CD14-positive monocyte (primary cell): ENCODE results near the gene IFNA17. TPM values are rescaled to one million over a fixed set of nuclear protein-coding genes. Genes with fewer than 3 reads are reported as not detected.
"Not testable (repeated sequence)": the region's sequence is repeated elsewhere in the genome, so short reads cannot be mapped to it uniquely, and the experiment has no call there.

ENCODE experiments used
- DNase-seq, 3 donors: peaks; one replicate each; pipeline ENCODE4 v3.0.0-alpha.2; 2011 to 2022
- H2AFZ ChIP-seq: 2 replicates; pipeline ENCODE4 v1.6.0; 2012; ENCODE audit warnings: mild to moderate bottlenecking, low read depth, low read length, inconsistent platforms; ENCODE audit not compliant: insufficient read depth, poor library complexity, severe bottlenecking
- H3K27ac ChIP-seq, 2 donors: 1 replicate in 1 of 2; 2 replicates in 1 of 2; pipeline ENCODE4 v1.5.1; 2012 to 2013; ENCODE audit warnings: low read length in 2 of 2, control low read depth in 1 of 2, inconsistent platforms in 1 of 2, low read depth in 1 of 2, mild to moderate bottlenecking in 1 of 2
- H3K27me3 ChIP-seq, 2 donors: one replicate each; pipeline versions ENCODE4 v1.6.0 to v1.6.1; 2011 to 2013; ENCODE audit warnings: low read length in 2 of 2; ENCODE audit not compliant: control insufficient read depth in 2 of 2, insufficient read depth in 2 of 2
- H3K36me3 ChIP-seq, 2 donors: replicated peaks in 1 of 2; 1 replicate in 1 of 2; 2 replicates in 1 of 2; pipeline versions ENCODE4 v1.5.1 to v1.6.1; 2012 to 2013; ENCODE audit warnings: low read length in 2 of 2, control low read depth in 1 of 2, inconsistent platforms in 1 of 2, mild to moderate bottlenecking in 1 of 2; ENCODE audit not compliant: insufficient read depth in 2 of 2, control insufficient read depth in 1 of 2
- H3K4me1 ChIP-seq, 2 donors: 1 replicate in 1 of 2; 2 replicates in 1 of 2; pipeline versions ENCODE4 v1.5.1 to v1.6.1; 2012 to 2013; ENCODE audit warnings: low read length in 2 of 2, control low read depth in 1 of 2, inconsistent platforms in 1 of 2, mild to moderate bottlenecking in 1 of 2, moderate library complexity in 1 of 2; ENCODE audit not compliant: insufficient read depth in 2 of 2, control insufficient read depth in 1 of 2
- H3K4me2 ChIP-seq: replicated peaks from 2 replicates; pipeline ENCODE3; 2012; ENCODE audit warnings: low read length, moderate library complexity, mild to moderate bottlenecking; ENCODE audit not compliant: poor library complexity, severe bottlenecking; ENCODE audit errors: extremely low read depth
- H3K4me3 ChIP-seq, 3 experiments: fragments of 200-600 bp in 1 of 3; sonication (generic) in 1 of 3; replicated peaks in 1 of 3; 1 replicate in 2 of 3; 2 replicates in 1 of 3; pipeline ENCODE4 v1.5.1; 2011 to 2013; ENCODE audit warnings: low read length in 3 of 3, mild to moderate bottlenecking in 3 of 3, control low read depth in 2 of 3, low read depth in 2 of 3, inconsistent platforms in 1 of 3, moderate library complexity in 1 of 3
- H3K79me2 ChIP-seq: 2 replicates; pipeline ENCODE4 v1.6.0; 2012; ENCODE audit warnings: mild to moderate bottlenecking, control low read depth, inconsistent platforms, low read length, moderate library complexity; ENCODE audit not compliant: insufficient read depth
- H3K9ac ChIP-seq: 2 replicates; pipeline ENCODE4 v1.6.0; 2017; ENCODE audit warnings: low read length, mild to moderate bottlenecking; ENCODE audit not compliant: insufficient read depth, poor library complexity, severe bottlenecking
- H3K9me3 ChIP-seq, 2 donors: replicated peaks in 1 of 2; 1 replicate in 1 of 2; 2 replicates in 1 of 2; pipeline versions ENCODE4 v1.5.1 to v1.6.1; 2012 to 2013; ENCODE audit warnings: low read length in 2 of 2, control low read depth in 1 of 2; ENCODE audit not compliant: control insufficient read depth in 1 of 2, insufficient read depth in 1 of 2
- H4K20me1 ChIP-seq: 2 replicates; pipeline ENCODE4 v1.6.0; 2012; ENCODE audit warnings: mild to moderate bottlenecking, low read length, control low read depth, moderate library complexity; ENCODE audit not compliant: insufficient read depth
- H3K27ac Mint-ChIP-seq, 7 donors: one replicate each; pipeline ENCODE4 v1.8.0; 2020; ENCODE audit warnings: mild to moderate bottlenecking in 7 of 7, mixed read lengths in 7 of 7, moderate library complexity in 6 of 7, inconsistent platforms in 2 of 7
- H3K27me3 Mint-ChIP-seq, 3 donors: one replicate each; pipeline ENCODE4 v1.8.0; 2021 to 2022; ENCODE audit warnings: low read depth in 3 of 3, mild to moderate bottlenecking in 3 of 3, mixed read lengths in 3 of 3, moderate library complexity in 3 of 3, inconsistent platforms in 1 of 3
- H3K36me3 Mint-ChIP-seq, 2 donors: one replicate each; pipeline ENCODE4 v1.8.0; 2020; ENCODE audit warnings: mixed read lengths in 2 of 2, inconsistent platforms in 1 of 2, mild to moderate bottlenecking in 1 of 2
- H3K4me1 Mint-ChIP-seq: one replicate; pipeline ENCODE4 v1.8.0; 2020; ENCODE audit warnings: mild to moderate bottlenecking, mixed read lengths
- H3K4me3 Mint-ChIP-seq, 2 donors: one replicate each; pipeline ENCODE4 v1.8.0; 2020; ENCODE audit warnings: mild to moderate bottlenecking in 2 of 2, mixed read lengths in 2 of 2, moderate library complexity in 1 of 2
- H3K9me3 Mint-ChIP-seq, 7 donors: one replicate each; pipeline ENCODE4 v1.8.0; 2020 to 2022; ENCODE audit warnings: mixed read lengths in 7 of 7, mild to moderate bottlenecking in 6 of 7, moderate library complexity in 6 of 7, inconsistent platforms in 2 of 7
- CTCF ChIP-seq: fragments of 200-600 bp; IDR thresholded peaks from one replicate; pipeline ENCODE4 v1.8.0; 2022; ENCODE audit warnings: antibody characterized with exemption, mild to moderate bottlenecking
- WGBS: methylation state at CpG from one replicate; pipeline ENCODE4 v1.1.5; 2013; ENCODE audit warnings: missing lambda C conversion rate; ENCODE audit not compliant: insufficient coverage; 5-methylcytosine and 5-hydroxymethylcytosine counted together
- intact Hi-C, 2 donors: fragments of 100-400 bp; cut with micrococcal nuclease; formaldehyde crosslinking; loops; one replicate each; pipeline versions ENCODE4 v1.15.0 to v1.15.1; 2023
- polyA plus RNA-seq, 3 donors: library from polyadenylated mRNA; depleted of rRNA in 1 of 3; unstranded in 2 of 3; stranded (reverse) in 1 of 3; fragments of 300-500 nt in 2 of 3; fragments of >200 nt in 1 of 3; fragmentation: Illumina TruSeq in 2 of 3; gene quantifications; 1 replicate in 2 of 3; 2 replicates in 1 of 3; pipeline ENCODE4 v1.2.3, GENCODE V29; 2012 to 2021

IFNA17 gene
- polyA plus RNA-seq, 3 donors: not detected

- peak; percentile 50 to 72 (median 65) for DNase-seq
- H3K9me3 ChIP-seq, H3K27ac ChIP-seq, H3K9ac ChIP-seq, H3K79me2 ChIP-seq, H3K9me3 Mint-ChIP-seq, H3K36me3 ChIP-seq, H3K4me2 ChIP-seq, H4K20me1 ChIP-seq, H3K36me3 Mint-ChIP-seq, H2AFZ ChIP-seq, H3K4me3 ChIP-seq, intact Hi-C loops: not testable (repeated sequence)
- H3K27me3 Mint-ChIP-seq: peaks cover 12 to 22% (median 18%) of the 10 kb centered on the region in 3 donors
- 0% methylated on average over 1 of the region's 8 CpGs for WGBS
- Histone ChIP-seq H3K4me1 (peaks cover 16 to 19% of the 10 kb centered on the region in 2 donors), H3K27me3 (peaks cover 3 to 12% of the 10 kb centered on the region in 2 donors)
- peaks cover 18% of the 10 kb centered on the region for H3K4me1 Mint-ChIP-seq
- H3K27ac Mint-ChIP-seq: peak overlapping the region in 1 of 7 donors; percentile 4
- TF ChIP-seq CTCF: peak; percentile 75
- H3K4me3 Mint-ChIP-seq: peak overlapping the region in 1 of 2 donors; percentile 61
Measured at GRCh38 chr9:21235468-21236359, 7.7 kb upstream of the IFNA17 start.

GRCh38 chr9:21234153-21234687, 6.2 kb upstream of the IFNA17 start:
- intact Hi-C loops: no loop called here
- H3K9me3 Mint-ChIP-seq: no peaks in the 10 kb centered on the region
- peaks cover 6% of the 10 kb centered on the region for H3K4me1 Mint-ChIP-seq
- Histone ChIP-seq H3K4me1 (peaks cover 3 to 5% of the 10 kb centered on the region in 2 donors), H3K9ac (no peak overlapping the region), H3K4me3 (no peak overlapping the region), H3K27me3 (peaks cover 3 to 12% of the 10 kb centered on the region in 2 donors), H3K27ac (no peak overlapping the region), H3K36me3 (no peaks in the 10 kb centered on the region), H3K4me2 (no peak overlapping the region), H3K79me2 (no peaks in the 10 kb centered on the region), H3K9me3 (no peaks in the 10 kb centered on the region), H2AFZ (no peak overlapping the region), H4K20me1 (no peaks in the 10 kb centered on the region)
- no peaks in the 10 kb centered on the region for H3K36me3 Mint-ChIP-seq
- DNase-seq: no peak
- no peak for TF ChIP-seq CTCF
- H3K27ac Mint-ChIP-seq: no peak overlapping the region
- H3K27me3 Mint-ChIP-seq: peaks cover 12 to 22% (median 18%) of the 10 kb centered on the region in 3 donors
- 100% methylated on average over 3 of the region's 4 CpGs for WGBS
- H3K4me3 Mint-ChIP-seq: no peak overlapping the region
